HG02981 (cell line): Measurements from ENCODE around the gene MPP2.
"Not testable (repeated sequence)": the region's sequence is repeated elsewhere in the genome, so short reads cannot be mapped to it uniquely, and the experiment has no call there.

Source experiments
- ATAC-seq: cut with Tn5 transposase; IDR thresholded peaks from one replicate; pipeline ENCODE4 v1.9.1; 2021; ENCODE audit warnings: mild to moderate bottlenecking, moderate library complexity; ENCODE audit not compliant: unreplicated experiment

Gene MPP2

GRCh38 chr17:43931062-43931571 lies 23.8 kb upstream of the MPP2 start:
- ATAC-seq, result no peak

GRCh38 chr17:43928609-43929008 lies 21.3 kb upstream of the MPP2 start:
- no peak for ATAC-seq

- not testable (repeated sequence) for ATAC-seq
Observed at GRCh38 chr17:43927929-43928328, 20.6 kb upstream of the MPP2 start.

GRCh38 chr17:43927060-43927864 lies 19.9 kb upstream of the MPP2 start:
- no peak for ATAC-seq

GRCh38 chr17:43924558-43924957 lies 17.2 kb upstream of the MPP2 start:
- no peak for ATAC-seq

- no peak for ATAC-seq
Observed at GRCh38 chr17:43920500-43921095, 13.3 kb upstream of the MPP2 start.

GRCh38 chr17:43918026-43918389 lies 10.7 kb upstream of the MPP2 start:
- no peak for ATAC-seq

GRCh38 chr17:43917348-43918025 lies 10.2 kb upstream of the MPP2 start:
- ATAC-seq, result no peak

GRCh38 chr17:43917016-43917347 lies 9.6 kb upstream of the MPP2 start:
- ATAC-seq, result no peak

GRCh38 chr17:43916385-43916784 lies 9.0 kb upstream of the MPP2 start:
- no peak for ATAC-seq

GRCh38 chr17:43915559-43915958 lies 8.2 kb upstream of the MPP2 start:
- ATAC-seq, result no peak

GRCh38 chr17:43914451-43914850 lies 7.1 kb upstream of the MPP2 start:
- ATAC-seq, result no peak

- ATAC-seq, result no peak
Observed at GRCh38 chr17:43913584-43913983, 6.2 kb upstream of the MPP2 start.

- no peak for ATAC-seq
Observed at GRCh38 chr17:43912635-43913304, 5.4 kb upstream of the MPP2 start.

- ATAC-seq, result no peak
Observed at GRCh38 chr17:43911904-43912303, 4.6 kb upstream of the MPP2 start.

- ATAC-seq, result no peak
Observed at GRCh38 chr17:43909537-43910231, 2.3 kb upstream of the MPP2 start.

- ATAC-seq, result no peak
Observed at GRCh38 chr17:43907998-43908721, 824 bp upstream of the MPP2 start.

- ATAC-seq, result no peak
Observed at GRCh38 chr17:43906951-43907424, 348 bp downstream of the MPP2 start.

GRCh38 chr17:43905985-43906852 lies 1.1 kb downstream of the MPP2 start:
- ATAC-seq, result no peak
